Activated naive CD4-positive, alpha-beta T cell treated with anti-CD3 and anti-CD28 coated beads, Interleukin-2, amount 50 U/mL, for 24 hours (primary cell): ENCODE measurements around the gene DTNB.
A peak's percentile ranks its signal among the peaks of the same experiment; 100 is the strongest.

Source experiments
- H3K27ac Mint-ChIP-seq: one replicate; pipeline ENCODE4 v1.8.0; 2021; ENCODE audit warnings: mild to moderate bottlenecking, mixed read lengths
- H3K27me3 Mint-ChIP-seq: one replicate; pipeline ENCODE4 v1.8.0; 2021; ENCODE audit warnings: mixed read lengths
- H3K36me3 Mint-ChIP-seq: one replicate; pipeline ENCODE4 v1.8.0; 2021; ENCODE audit warnings: mixed read lengths
- H3K4me1 Mint-ChIP-seq: one replicate; pipeline ENCODE4 v1.8.0; 2021; ENCODE audit warnings: mixed read lengths
- H3K4me3 Mint-ChIP-seq: one replicate; pipeline ENCODE4 v1.8.0; 2021; ENCODE audit warnings: mild to moderate bottlenecking, mixed read lengths
- H3K9me3 Mint-ChIP-seq: one replicate; pipeline ENCODE4 v1.8.0; 2021; ENCODE audit warnings: mixed read lengths

The DTNB gene

DNA sequence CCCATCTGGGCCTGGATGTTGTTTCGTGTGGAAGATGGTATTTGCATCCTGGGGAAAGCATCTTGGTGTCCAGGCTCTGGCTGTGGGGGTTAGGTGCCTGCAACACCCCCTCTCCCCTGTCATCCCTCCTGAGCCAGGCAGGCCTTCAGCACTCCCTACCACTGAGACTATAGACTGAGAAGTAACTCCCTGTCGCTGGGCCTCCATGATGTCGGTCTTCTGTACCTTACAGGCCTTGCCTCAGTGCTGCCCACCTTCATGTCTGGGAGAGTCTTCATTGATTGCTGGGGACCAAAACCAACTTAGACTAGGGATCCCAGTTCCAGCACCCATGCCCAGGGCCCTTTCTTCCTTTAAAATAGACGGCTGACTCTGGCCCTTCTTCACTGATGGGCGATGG is 298.6 kb downstream of the DTNB start:
- no peaks in the 10 kb centered on the region for H3K27me3 Mint-ChIP-seq
- H3K9me3 Mint-ChIP-seq = no peaks in the 10 kb centered on the region
- peaks cover 35% of the 10 kb centered on the region for H3K4me1 Mint-ChIP-seq
- H3K27ac Mint-ChIP-seq = no peak overlapping the region
- peaks cover 1% of the 10 kb centered on the region for H3K36me3 Mint-ChIP-seq
- H3K4me3 Mint-ChIP-seq = no peak overlapping the region

DNA sequence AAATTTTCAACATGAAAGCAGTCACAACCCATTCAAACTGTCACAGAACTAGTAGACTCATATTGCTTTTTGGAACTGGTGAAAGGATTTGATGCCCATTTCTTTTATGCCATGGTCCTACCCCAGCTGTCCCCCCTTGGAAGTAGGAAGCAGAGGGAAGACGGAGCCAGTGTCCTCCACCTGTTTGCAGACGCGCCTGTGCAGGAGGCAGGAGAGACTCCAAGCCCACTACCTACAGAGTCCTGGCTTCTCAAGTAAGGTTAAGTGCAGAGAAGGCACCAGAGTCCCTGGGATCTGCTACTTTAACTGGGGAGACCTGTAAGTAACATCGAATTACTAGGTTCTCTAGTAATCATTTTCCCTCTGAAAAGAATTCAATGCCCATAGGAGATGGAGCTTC is 299.0 kb downstream of the DTNB start:
- H3K9me3 Mint-ChIP-seq = no peaks in the 10 kb centered on the region
- no peak overlapping the region for H3K4me3 Mint-ChIP-seq
- H3K27me3 Mint-ChIP-seq = no peaks in the 10 kb centered on the region
- peak overlapping the region; percentile 31 for H3K27ac Mint-ChIP-seq
- peaks cover 31% of the 10 kb centered on the region for H3K4me1 Mint-ChIP-seq
- H3K36me3 Mint-ChIP-seq = peaks cover 1% of the 10 kb centered on the region

DNA sequence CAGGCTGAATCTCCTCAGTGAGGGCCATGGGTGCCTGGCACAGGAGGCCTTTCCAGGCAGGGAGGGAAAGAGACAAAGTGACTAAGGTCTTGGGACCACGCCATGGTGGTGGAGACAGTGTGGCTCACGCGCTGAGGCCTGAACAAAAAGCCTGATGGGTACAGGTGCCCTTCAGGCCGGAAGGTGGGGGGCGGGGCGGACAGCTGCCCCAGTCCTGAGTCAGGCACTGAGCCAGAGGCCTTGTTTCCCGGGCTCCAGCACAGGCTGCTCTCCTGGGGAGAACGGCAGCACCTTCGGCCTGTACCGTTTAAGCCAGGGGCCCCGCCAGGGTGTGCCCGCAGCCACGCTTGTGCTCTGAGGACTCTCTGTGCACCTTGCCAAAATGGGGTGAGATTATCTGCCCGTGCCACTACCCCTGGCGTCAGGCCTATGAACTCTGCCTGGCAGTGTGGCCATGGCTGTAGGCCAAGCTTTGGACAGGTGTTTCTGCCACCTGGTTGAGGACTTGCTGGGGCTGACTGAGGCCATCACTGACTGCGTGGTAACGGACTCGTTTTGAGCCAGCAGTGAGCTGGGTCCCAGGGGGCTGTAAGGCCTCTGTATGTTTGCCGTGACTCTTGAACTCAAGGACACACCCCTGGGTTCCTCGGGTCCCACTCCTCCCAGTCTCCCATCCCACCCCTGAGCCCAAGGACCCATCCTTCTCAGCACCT is 300.0 kb downstream of the DTNB start:
- H3K4me3 Mint-ChIP-seq = no peak overlapping the region
- no peaks in the 10 kb centered on the region for H3K27me3 Mint-ChIP-seq
- H3K27ac Mint-ChIP-seq = no peak overlapping the region
- peaks cover 1% of the 10 kb centered on the region for H3K36me3 Mint-ChIP-seq
- no peaks in the 10 kb centered on the region for H3K9me3 Mint-ChIP-seq
- H3K4me1 Mint-ChIP-seq = peaks cover 21% of the 10 kb centered on the region

DNA sequence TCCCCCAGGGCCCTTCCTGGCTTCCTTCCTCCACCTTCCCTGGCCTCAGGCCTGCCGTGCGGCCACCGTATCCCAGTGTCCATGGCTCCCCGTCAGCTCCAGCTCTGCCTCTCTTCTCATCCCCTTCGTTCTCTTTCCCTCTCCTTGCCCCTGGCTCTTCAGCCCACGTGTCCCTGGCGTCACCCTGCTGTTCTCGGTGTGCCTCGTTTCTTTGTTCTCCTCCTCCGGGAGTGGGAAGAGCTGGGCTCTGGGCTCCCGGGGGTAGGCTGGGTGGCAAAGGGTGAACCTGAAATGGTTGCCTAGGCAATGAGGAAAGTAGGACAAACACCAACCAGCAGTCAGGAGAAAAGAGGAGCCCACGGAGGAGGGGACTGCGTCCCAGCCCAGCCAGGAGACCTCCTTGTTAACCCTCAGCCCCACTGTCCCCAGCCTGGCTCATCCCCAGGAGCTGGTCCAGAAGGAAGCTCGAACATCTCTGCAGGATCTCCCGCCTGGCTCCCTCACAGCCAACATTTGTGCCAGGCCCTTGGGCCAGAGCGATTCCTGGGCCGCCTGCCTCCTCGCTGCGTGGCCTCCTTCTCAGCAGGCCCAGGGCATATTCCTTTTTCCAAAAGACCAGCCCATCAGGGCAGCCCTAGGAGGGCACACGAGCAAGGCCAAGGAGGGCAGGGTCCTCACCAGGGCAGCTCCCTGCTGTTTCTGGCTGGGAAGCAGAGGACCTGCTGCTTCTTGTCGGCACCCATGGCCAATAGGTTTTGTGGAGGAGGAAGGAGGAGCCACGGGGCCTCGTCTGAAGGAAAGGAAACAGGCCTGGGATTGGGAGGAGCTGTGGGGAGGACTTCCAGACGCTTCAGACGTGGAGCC is 300.7 kb downstream of the DTNB start:
- H3K4me1 Mint-ChIP-seq = peaks cover 16% of the 10 kb centered on the region
- H3K27ac Mint-ChIP-seq = no peak overlapping the region
- peaks cover 1% of the 10 kb centered on the region for H3K36me3 Mint-ChIP-seq
- no peaks in the 10 kb centered on the region for H3K9me3 Mint-ChIP-seq
- H3K27me3 Mint-ChIP-seq = no peaks in the 10 kb centered on the region
- no peak overlapping the region for H3K4me3 Mint-ChIP-seq

DNA sequence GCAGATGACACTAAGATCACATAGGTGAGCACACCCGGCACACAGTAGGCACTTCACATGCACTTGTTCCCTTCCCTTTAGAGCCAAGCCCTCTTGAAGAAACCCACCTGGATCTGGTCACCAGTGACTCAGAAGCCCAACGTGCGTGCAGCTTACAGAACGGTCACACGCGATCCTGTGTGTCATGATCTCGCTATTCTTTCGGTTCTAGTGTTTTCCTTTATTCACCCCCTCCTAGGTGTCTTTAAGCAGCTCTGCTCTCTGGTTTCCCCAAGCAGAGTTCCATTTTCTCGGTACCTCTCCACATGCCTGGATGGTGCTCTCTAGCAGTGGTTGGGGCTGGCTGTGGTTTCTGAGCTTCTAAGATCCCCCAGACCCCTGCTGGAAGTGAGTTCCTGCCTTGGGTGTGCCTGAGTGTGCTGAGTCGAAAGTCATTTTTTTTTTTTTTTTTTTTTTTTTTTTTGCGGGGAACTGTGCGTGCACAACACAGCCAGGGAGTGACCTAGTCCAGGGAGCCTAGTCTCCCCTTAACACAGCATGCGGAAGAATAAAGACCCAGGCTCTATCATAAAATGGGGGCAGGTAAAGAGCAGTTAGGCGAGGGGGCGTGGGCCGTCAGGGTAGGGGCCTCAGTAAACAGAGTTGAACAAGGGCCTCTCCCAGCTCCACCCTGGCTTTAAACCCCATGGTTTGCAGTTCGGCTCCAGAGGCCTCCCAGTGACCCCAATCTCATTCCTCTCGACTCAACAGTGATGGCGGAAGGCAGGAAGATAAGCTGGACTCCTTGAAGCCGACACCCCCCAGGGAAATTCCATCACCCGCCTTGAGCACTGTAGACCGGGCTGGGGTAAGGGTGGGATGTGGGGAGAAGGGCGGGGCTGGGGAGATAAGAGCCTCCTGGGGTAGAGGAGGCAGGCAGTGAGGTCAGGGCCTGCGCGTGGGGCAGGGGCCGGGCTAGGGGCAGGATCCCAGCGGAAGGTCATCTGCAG is 301.8 kb downstream of the DTNB start:
- H3K36me3 Mint-ChIP-seq = peaks cover 1% of the 10 kb centered on the region
- peaks cover 8% of the 10 kb centered on the region for H3K4me1 Mint-ChIP-seq
- no peaks in the 10 kb centered on the region for H3K27me3 Mint-ChIP-seq
- H3K4me3 Mint-ChIP-seq = no peak overlapping the region
- H3K9me3 Mint-ChIP-seq = no peaks in the 10 kb centered on the region
- H3K27ac Mint-ChIP-seq = no peak overlapping the region

DNA sequence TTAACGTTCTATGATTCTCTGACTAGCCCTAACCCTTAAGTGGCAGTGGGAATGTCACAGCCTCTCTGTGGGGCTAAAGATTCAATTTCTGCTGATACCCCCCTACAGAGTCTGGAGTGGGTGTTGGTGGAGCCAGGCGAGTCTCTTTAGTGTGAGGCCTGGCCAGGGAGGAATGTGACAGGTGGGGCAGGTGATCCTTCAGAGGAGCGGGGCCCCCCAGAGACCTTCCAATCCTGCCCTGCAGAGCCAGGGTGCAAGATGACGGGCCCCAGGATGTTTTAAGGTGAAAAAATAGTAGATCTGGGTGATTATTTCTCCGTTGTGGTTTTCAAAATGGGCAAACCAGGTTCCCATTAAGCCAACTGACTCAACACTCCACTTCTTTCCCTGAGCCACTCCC is 303.5 kb downstream of the DTNB start:
- no peaks in the 10 kb centered on the region for H3K27me3 Mint-ChIP-seq
- H3K4me3 Mint-ChIP-seq = no peak overlapping the region
- no peak overlapping the region for H3K27ac Mint-ChIP-seq
- H3K4me1 Mint-ChIP-seq = peaks cover 2% of the 10 kb centered on the region
- peaks cover 1% of the 10 kb centered on the region for H3K36me3 Mint-ChIP-seq
- H3K9me3 Mint-ChIP-seq = no peaks in the 10 kb centered on the region

DNA sequence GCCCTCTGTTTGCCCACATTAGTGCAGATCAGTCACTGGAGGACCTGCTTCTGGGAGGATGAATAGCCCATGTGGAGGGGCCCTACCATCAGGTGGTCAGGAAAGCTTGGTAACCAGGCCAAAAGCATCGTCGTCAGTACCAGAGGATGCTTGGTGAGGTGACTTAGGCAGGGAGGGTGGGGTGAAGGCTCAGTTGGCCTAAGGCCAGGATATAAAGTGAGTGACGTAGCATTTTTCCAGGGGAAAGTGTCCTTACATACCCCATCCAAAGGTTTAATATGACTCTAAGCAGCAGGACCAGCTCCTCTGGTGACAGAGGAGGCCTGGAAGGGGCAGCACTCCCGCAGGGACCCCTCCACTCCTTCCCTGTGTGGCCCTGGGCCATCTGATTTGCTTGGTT is 303.9 kb downstream of the DTNB start:
- no peak overlapping the region for H3K4me3 Mint-ChIP-seq
- no peaks in the 10 kb centered on the region for H3K9me3 Mint-ChIP-seq
- H3K36me3 Mint-ChIP-seq = peaks cover 1% of the 10 kb centered on the region
- no peak overlapping the region for H3K27ac Mint-ChIP-seq
- peaks cover 4% of the 10 kb centered on the region for H3K4me1 Mint-ChIP-seq
- no peaks in the 10 kb centered on the region for H3K27me3 Mint-ChIP-seq

DNA sequence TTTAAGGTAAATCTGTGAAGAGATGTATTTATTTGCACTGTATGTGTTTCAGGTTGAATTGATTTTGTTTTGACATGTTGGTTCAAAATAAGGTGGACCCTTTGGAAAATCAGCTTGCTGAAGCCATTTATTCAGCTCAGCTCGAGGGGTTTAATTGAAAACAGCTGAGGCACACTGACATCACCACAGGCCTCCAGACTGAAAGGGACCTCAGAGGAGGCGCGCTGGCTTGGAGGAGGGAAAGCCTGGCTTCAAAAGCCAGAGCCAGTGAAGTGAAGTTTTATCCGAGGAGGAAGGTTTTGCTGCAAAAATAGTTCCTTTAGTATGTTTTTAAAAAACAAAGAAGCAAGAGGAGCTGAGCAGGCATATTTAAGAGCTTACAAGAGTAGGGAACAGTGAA is 304.7 kb downstream of the DTNB start:
- H3K4me1 Mint-ChIP-seq = peaks cover 11% of the 10 kb centered on the region
- H3K27me3 Mint-ChIP-seq = no peaks in the 10 kb centered on the region
- no peak overlapping the region for H3K27ac Mint-ChIP-seq
- no peaks in the 10 kb centered on the region for H3K9me3 Mint-ChIP-seq
- no peak overlapping the region for H3K4me3 Mint-ChIP-seq
- no peaks in the 10 kb centered on the region for H3K36me3 Mint-ChIP-seq

DNA sequence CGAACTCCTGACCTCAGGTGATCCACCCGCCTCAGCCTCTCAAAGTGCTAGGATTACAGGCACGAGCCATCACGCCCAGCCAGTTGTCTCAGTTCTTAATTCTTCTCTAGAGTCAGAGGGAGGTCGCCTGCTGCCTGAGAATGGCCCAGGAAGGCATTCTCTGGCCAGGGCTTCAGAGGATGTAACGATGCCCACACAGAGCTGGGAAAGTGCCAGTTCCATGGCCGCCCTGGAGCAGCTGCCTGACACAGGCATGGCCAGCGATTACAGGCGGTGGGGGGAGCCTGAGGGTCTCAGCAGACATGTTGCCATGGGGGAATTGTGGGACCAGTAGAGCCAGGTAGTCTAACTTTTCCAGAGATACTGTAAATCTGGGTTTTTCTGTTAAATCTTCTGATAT is 306.1 kb downstream of the DTNB start:
- H3K36me3 Mint-ChIP-seq = no peaks in the 10 kb centered on the region
- peaks cover 20% of the 10 kb centered on the region for H3K4me1 Mint-ChIP-seq
- H3K9me3 Mint-ChIP-seq = no peaks in the 10 kb centered on the region
- H3K27ac Mint-ChIP-seq = no peak overlapping the region
- no peaks in the 10 kb centered on the region for H3K27me3 Mint-ChIP-seq
- H3K4me3 Mint-ChIP-seq = no peak overlapping the region

DNA sequence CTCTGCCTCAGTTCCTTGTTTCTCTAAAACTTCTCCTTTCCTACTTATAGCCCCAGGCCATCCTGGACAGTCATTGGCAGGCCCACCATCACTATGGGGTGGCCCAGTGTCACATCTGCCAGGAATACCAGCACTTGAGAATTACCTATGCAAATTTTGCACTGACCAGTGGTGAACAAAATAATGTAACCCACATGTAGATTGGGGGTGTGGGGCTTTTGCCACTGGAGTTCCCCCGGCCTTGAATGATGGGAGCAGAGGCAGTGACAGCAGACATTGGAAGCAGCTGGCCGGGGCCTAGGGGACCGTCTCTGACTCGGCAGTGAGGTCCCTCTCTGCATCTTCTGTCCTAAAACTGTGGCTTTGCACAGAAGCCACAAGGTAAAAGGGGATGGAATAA is 306.7 kb downstream of the DTNB start:
- Mint-ChIP-seq H3K27ac (peak overlapping the region; percentile 15), H3K9me3 (no peaks in the 10 kb centered on the region), H3K4me1 (peaks cover 21% of the 10 kb centered on the region), H3K36me3 (no peaks in the 10 kb centered on the region), H3K27me3 (no peaks in the 10 kb centered on the region), H3K4me3 (no peak overlapping the region)

DNA sequence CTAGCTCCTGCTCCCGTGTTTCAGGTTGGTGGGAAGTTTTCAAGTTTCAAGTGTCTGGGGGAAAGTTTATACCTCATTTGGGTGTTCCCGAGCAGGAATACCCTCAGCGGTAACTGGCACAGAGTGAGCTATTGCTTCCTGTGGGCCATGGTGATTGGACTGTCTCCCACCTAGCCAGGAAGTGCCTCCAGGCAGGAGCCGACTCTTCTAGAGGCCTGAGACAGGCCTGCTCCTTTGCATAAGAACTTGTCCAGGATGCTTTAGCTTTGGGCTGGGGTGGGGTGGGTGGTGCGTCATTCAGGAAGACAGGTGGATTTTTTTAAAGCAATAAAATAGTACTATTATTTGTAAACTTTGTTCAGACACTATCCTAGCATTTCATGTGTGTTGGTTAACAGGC is 308.1 kb downstream of the DTNB start:
- H3K27ac Mint-ChIP-seq = no peak overlapping the region
- H3K4me1 Mint-ChIP-seq = peaks cover 21% of the 10 kb centered on the region
- no peak overlapping the region for H3K4me3 Mint-ChIP-seq

DNA sequence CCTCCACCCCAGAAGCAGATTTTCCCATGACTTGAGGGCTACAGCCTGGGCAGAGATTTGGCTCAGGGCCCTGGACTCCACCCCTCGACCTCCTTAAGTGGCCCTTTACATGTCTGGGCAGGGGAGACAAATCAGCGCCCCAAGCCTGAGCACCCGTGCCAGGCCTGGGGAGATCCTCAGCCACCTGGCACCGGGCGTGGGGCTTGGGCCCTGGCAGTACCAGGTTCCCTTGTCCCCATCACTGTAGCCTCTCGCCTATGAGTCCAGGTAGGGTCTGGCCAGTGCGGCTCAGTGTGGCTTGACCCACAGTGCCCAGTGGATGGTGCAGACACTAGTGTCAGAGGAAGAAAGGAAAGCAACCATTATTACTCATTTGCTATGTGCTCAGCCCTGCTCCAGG is 309.6 kb downstream of the DTNB start:
- Mint-ChIP-seq H3K27ac (no peak overlapping the region), H3K9me3 (no peaks in the 10 kb centered on the region), H3K27me3 (no peaks in the 10 kb centered on the region), H3K36me3 (no peaks in the 10 kb centered on the region), H3K4me1 (peaks cover 21% of the 10 kb centered on the region), H3K4me3 (no peak overlapping the region)

More for the DNA sequence above, 308.1 kb downstream of the DTNB start:
- Mint-ChIP-seq H3K9me3 (no peaks in the 10 kb centered on the region), H3K27me3 (no peaks in the 10 kb centered on the region), H3K36me3 (no peaks in the 10 kb centered on the region)

DNA sequence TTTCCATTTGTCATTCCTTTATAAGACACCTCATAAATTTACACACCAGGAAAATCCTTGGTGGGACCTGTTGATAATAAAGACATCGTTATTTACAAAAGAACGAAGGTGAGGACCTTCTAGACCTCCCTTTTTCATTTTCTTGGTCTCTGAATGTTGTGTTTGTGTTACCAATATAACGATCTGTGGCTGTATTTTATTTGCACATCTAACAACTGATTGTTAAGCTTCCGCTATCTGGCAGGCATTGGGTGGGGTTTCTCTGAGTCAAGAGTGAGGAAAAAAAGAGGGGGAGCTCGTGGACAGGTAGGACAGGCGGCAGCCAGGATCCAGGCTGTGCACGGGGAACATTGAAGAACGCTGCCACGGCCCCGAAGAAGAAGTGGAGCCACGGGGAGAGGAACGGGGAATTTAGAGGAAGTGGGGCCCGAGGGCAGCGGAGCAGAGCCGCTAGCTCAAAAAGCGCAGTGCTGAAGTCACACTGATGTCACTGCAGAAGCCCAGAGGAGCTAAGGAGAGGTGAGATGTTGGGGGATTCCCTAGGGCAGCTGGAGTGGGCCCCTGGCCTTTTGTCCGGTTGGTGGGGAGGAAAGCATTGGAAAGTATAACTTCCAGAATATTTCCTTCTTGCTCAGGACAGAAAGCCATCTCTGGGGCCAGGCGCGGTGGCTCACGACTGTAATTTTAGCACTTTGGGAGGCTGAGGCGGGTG is 310.8 kb downstream of the DTNB start:
- Mint-ChIP-seq H3K9me3 (no peaks in the 10 kb centered on the region), H3K36me3 (no peaks in the 10 kb centered on the region), H3K27ac (peak overlapping the region; percentile 85), H3K4me3 (peak overlapping the region; percentile 92), H3K4me1 (peaks cover 21% of the 10 kb centered on the region), H3K27me3 (no peaks in the 10 kb centered on the region)

DNA sequence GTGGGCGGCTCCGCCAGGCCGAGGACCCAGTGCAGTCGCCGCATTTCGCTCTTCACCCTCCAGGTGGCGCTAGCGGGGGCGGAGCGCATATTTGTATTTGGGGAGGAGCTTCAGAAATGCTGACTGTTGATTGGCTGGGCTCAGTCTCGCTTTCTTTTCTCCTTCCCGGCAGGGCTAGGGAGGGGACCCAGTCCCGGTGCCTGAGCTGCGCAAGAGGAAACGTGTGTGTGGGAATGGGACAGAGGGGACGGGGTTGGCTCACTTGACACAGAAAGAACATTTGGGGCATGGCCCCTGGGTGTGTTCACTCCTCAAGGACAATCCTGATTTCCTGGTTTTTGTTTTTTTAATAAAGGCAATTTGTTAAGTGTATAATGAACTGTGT is 311.3 kb downstream of the DTNB start:
- H3K36me3 Mint-ChIP-seq = no peaks in the 10 kb centered on the region
- peaks cover 21% of the 10 kb centered on the region for H3K4me1 Mint-ChIP-seq
- H3K27ac Mint-ChIP-seq = peak overlapping the region; percentile 85
- H3K27me3 Mint-ChIP-seq = no peaks in the 10 kb centered on the region
- no peaks in the 10 kb centered on the region for H3K9me3 Mint-ChIP-seq
- peak overlapping the region; percentile 92 for H3K4me3 Mint-ChIP-seq
